Panc1 (cell line): Measurements from ENCODE around the gene ZNF202. TPM values are rescaled to one million over a fixed set of nuclear protein-coding genes. Genes with fewer than 3 reads are reported as not detected.

Source experiments
- ATAC-seq: fragments of 200-7000 bp; cut with Tn5 transposase; 2 replicates; pipeline ENCODE4 v1.9.1; 2020; ENCODE audit warnings: mild to moderate bottlenecking, moderate library complexity
- BruUV-seq: library from RNA; stranded (reverse); fragments of 400-500 nt; replicated peaks from 2 replicates; lab custom pipeline; 2021; lab: Mats Ljungman, UMichigan
- CTCF ChIA-PET: fragments of 300-600 bp; sonication (Branson Sonifier 250); formaldehyde crosslinking; loops from one replicate; lab custom pipeline; 2022; ENCODE audit warnings: antibody characterized with exemption; lab: Charles Lee
- POLR2A ChIA-PET: fragments of 300-600 bp; sonication (Branson Sonifier 250); formaldehyde crosslinking; loops from one replicate; lab custom pipeline; 2022; ENCODE audit warnings: antibody characterized with exemption; lab: Charles Lee
- DNase-seq: peaks from one replicate; pipeline ENCODE4 v3.0.0-alpha.2; 2010; ENCODE audit warnings: low read depth, low spot score
- H3K27ac ChIP-seq: 2 replicates; pipeline ENCODE4 v1.5.1; 2011; ENCODE audit warnings: mild to moderate bottlenecking, low read length, inconsistent platforms
- H3K27me3 ChIP-seq: fragments of 200-500 bp; sonication (Bioruptor generic); 2 replicates; pipeline ENCODE4 v1.6.0; 2014; ENCODE audit warnings: low read length, inconsistent platforms; ENCODE audit not compliant: control insufficient read depth, insufficient read depth
- H3K36me3 ChIP-seq: fragments of 200-500 bp; sonication (Bioruptor generic); 2 replicates; pipeline ENCODE4 v1.5.1; 2014; ENCODE audit warnings: inconsistent platforms, mild to moderate bottlenecking, low read length, moderate library complexity; ENCODE audit not compliant: control insufficient read depth, insufficient read depth
- H3K4me1 ChIP-seq: 2 replicates; pipeline ENCODE4 v1.5.1; 2011; ENCODE audit warnings: inconsistent platforms, mild to moderate bottlenecking, low read length, moderate library complexity; ENCODE audit not compliant: control insufficient read depth, insufficient read depth
- H3K4me3 ChIP-seq, 2 experiments: 2 replicates each; pipeline ENCODE4 v1.5.1; 2011 to 2012; ENCODE audit warnings: low read depth in 2 of 2, low read length in 2 of 2, mild to moderate bottlenecking in 2 of 2, inconsistent platforms in 1 of 2, moderate library complexity in 1 of 2
- H3K9me3 ChIP-seq: fragments of 200-500 bp; sonication (Bioruptor generic); 2 replicates; pipeline ENCODE4 v1.5.1; 2014; ENCODE audit warnings: low read depth, mild to moderate bottlenecking, inconsistent platforms, low read length, moderate library complexity; ENCODE audit not compliant: control insufficient read depth, insufficient read depth
- CTCF ChIP-seq: fragments of 450-650 bp; IDR thresholded peaks from 2 replicates; pipeline ENCODE4 v1.5.1; 2017; ENCODE audit warnings: mild to moderate bottlenecking
- POLR2AphosphoS5 ChIP-seq: IDR thresholded peaks from 2 replicates; pipeline ENCODE4 v1.6.1; 2012; ENCODE audit warnings: mild to moderate bottlenecking, low read depth, low read length, moderate library complexity
- REST ChIP-seq, 2 experiments: IDR thresholded peaks; 2 replicates each; pipeline ENCODE4 v1.6.1; 2011 to 2012; ENCODE audit warnings: low read depth in 2 of 2, control low read depth in 1 of 2, low read length in 1 of 2, mild to moderate bottlenecking in 1 of 2, moderate library complexity in 1 of 2; ENCODE audit not compliant: insufficient read depth in 1 of 2
- SIN3A ChIP-seq: IDR thresholded peaks from 2 replicates; pipeline ENCODE4 v1.6.1; 2012; ENCODE audit warnings: low read depth, mild to moderate bottlenecking, low read length, moderate library complexity, borderline replicate concordance; ENCODE audit not compliant: insufficient read depth
- TCF7L2 ChIP-seq: IDR thresholded peaks from 2 replicates; pipeline ENCODE4 v1.6.1; 2011; ENCODE audit warnings: mild to moderate bottlenecking, low read depth, low read length, inconsistent platforms
- in situ Hi-C: cut with HindIII; loops from 2 replicates; pipeline ENCODE4 v1.10.0; 2016; ENCODE audit warnings: low sequenced_read_pairs, low pct_unique_long_range_greater_than_20kb
- intact Hi-C: fragments of 100-400 bp; cut with micrococcal nuclease; formaldehyde crosslinking; loops from one replicate; pipeline ENCODE4 v1.10.0; 2022; ENCODE audit not compliant: unreplicated experiment
- total RNA-seq: library from RNA; stranded (reverse); gene quantifications from one replicate; pipeline ENCODE4 v1.2.1, GENCODE V29; 2021; ENCODE audit not compliant: unreplicated experiment

ZNF202 gene
- total RNA-seq, 1 experiment from 2014 or later, result 24.5 TPM

GRCh38 chr11:123690485-123690884, 51.0 kb downstream of the ZNF202 start:
- no TSS peak for BruUV-seq
- in situ Hi-C loops (no loop called here), intact Hi-C loops (no loop called here)
- H3K27ac ChIP-seq, result no peak overlapping the region
- no peak for DNase-seq
- CTCF ChIA-PET, result no interaction called here
- no peak for TF ChIP-seq SIN3A
- no peak for TF ChIP-seq CTCF
- TF ChIP-seq TCF7L2, result no peak
- TF ChIP-seq POLR2AphosphoS5, result no peak
- no peak for TF ChIP-seq REST (IDR thresholded peaks at IDR 0.05; ENCODE audit: insufficient read depth in 1 of 2, low read depth in 2 of 2, low read length in 1 of 2)
- H3K4me3 ChIP-seq, result no peak overlapping the region
- no peaks in the 10 kb centered on the region for H3K36me3 ChIP-seq
- H3K27me3 ChIP-seq, result peaks cover 64% of the 10 kb centered on the region
- POLR2A ChIA-PET, result no interaction called here
- no peaks in the 10 kb centered on the region for H3K9me3 ChIP-seq
- ATAC-seq, result no peak
- H3K4me1 ChIP-seq, result no peaks in the 10 kb centered on the region

GRCh38 chr11:123684601-123685000, 56.9 kb downstream of the ZNF202 start:
- no peak for TF ChIP-seq TCF7L2
- no peak for TF ChIP-seq SIN3A
- no peak for TF ChIP-seq CTCF
- no peak for TF ChIP-seq POLR2AphosphoS5
- TF ChIP-seq REST (IDR thresholded peaks at IDR 0.05; ENCODE audit: insufficient read depth in 1 of 2, low read depth in 2 of 2, low read length in 1 of 2), result no peak
- ATAC-seq (no peak), DNase-seq (no peak)
- POLR2A ChIA-PET, result no interaction called here
- intact Hi-C loops (no loop called here), in situ Hi-C loops (no loop called here)
- Histone ChIP-seq H3K36me3 (no peaks in the 10 kb centered on the region), H3K9me3 (no peaks in the 10 kb centered on the region), H3K4me1 (no peaks in the 10 kb centered on the region), H3K27ac (no peak overlapping the region), H3K27me3 (peaks cover 35% of the 10 kb centered on the region), H3K4me3 (no peak overlapping the region)
- BruUV-seq, result no TSS peak
- CTCF ChIA-PET, result no interaction called here
